ENCODE data around the gene ST6GALNAC3. TPM values are rescaled to one million over a fixed set of nuclear protein-coding genes. Genes with fewer than 3 reads are reported as not detected.

The ST6GALNAC3 gene
- total and polyA plus RNA-seq, 2 donors from 2014 or later = 8.8 to 15.8 TPM

- DNase-seq (no peak), FAIRE-seq (no peak)
- H3K27ac ChIP-seq (ENCODE audit: low read depth in 2 of 2, low read length in 2 of 2) = no peak overlapping the region
- no peak overlapping the region for H3K4me3 ChIP-seq (ENCODE audit: low read length in 3 of 3)
- intact Hi-C loops (cut with DNase I) = no loop called here
- H3K36me3 ChIP-seq (ENCODE audit: control insufficient read depth in 2 of 3, insufficient read depth in 3 of 3, low read length in 3 of 3) = no peaks in the 10 kb centered on the region
- H3K9me3 ChIP-seq (ENCODE audit: control insufficient read depth in 2 of 3, insufficient read depth in 1 of 3, low read length in 3 of 3) = no peaks in the 10 kb centered on the region
- TF ChIP-seq CTCF (IDR thresholded peaks at IDR 0.05; ENCODE audit: borderline replicate concordance, extremely low read depth, insufficient read depth) = no peak
- no peak overlapping the region for H3K9ac ChIP-seq (ENCODE audit: low read length in 3 of 3)
- no peaks in the 10 kb centered on the region for H3K27me3 ChIP-seq (ENCODE audit: control insufficient read depth, insufficient read depth, low read length)
- H3K4me1 ChIP-seq (ENCODE audit: control insufficient read depth in 2 of 3, insufficient read depth in 2 of 3, low read depth in 1 of 3, low read length in 3 of 3) = no peaks in the 10 kb centered on the region
Observed at GRCh38 chr1:76303340-76303717, 228.8 kb downstream of the ST6GALNAC3 start.

DNA sequence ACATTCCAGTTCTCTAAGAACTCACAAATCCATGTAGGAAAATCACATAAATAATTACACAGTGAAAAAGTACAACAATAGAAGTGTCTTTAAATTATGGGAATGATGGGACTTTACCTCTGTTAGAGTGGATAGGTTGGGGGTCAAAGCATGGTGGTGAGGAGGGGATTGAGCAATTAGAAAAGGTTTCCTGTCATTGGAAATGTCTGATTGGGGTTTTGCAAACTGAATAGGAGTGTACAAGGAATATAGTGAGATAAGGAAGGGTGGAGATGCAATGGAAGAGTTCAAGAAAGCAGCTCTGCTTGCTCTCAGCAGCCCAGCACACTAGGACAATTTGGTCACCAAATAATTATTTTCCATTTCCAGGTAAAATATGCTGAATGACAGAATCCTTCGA is 238.8 kb downstream of the ST6GALNAC3 start:
- Histone ChIP-seq H3K27ac (ENCODE audit: low read depth in 2 of 2, low read length in 2 of 2) (no peak overlapping the region), H3K27me3 (ENCODE audit: control insufficient read depth, insufficient read depth, low read length) (no peaks in the 10 kb centered on the region), H3K9me3 (ENCODE audit: control insufficient read depth in 2 of 3, insufficient read depth in 1 of 3, low read length in 3 of 3) (no peaks in the 10 kb centered on the region), H3K9ac (ENCODE audit: low read length in 3 of 3) (no peak overlapping the region), H3K4me1 (ENCODE audit: control insufficient read depth in 2 of 3, insufficient read depth in 2 of 3, low read depth in 1 of 3, low read length in 3 of 3) (no peaks in the 10 kb centered on the region), H3K36me3 (ENCODE audit: control insufficient read depth in 2 of 3, insufficient read depth in 3 of 3, low read length in 3 of 3) (no peaks in the 10 kb centered on the region), H3K4me3 (ENCODE audit: low read length in 3 of 3) (no peak overlapping the region)
- DNase-seq = no peak
- no peak for FAIRE-seq
- TF ChIP-seq CTCF (IDR thresholded peaks at IDR 0.05; ENCODE audit: borderline replicate concordance, extremely low read depth, insufficient read depth) = no peak
- intact Hi-C loops (cut with DNase I) = no loop called here

GRCh38 chr1:76314730-76315129 is 240.2 kb downstream of the ST6GALNAC3 start:
- no peak for TF ChIP-seq CTCF (IDR thresholded peaks at IDR 0.05; ENCODE audit: borderline replicate concordance, extremely low read depth, insufficient read depth)
- DNase-seq (no peak), FAIRE-seq (no peak)
- Histone ChIP-seq H3K9ac (ENCODE audit: low read length in 3 of 3) (no peak overlapping the region), H3K27ac (ENCODE audit: low read depth in 2 of 2, low read length in 2 of 2) (no peak overlapping the region), H3K4me3 (ENCODE audit: low read length in 3 of 3) (no peak overlapping the region), H3K36me3 (ENCODE audit: control insufficient read depth in 2 of 3, insufficient read depth in 3 of 3, low read length in 3 of 3) (no peaks in the 10 kb centered on the region), H3K9me3 (ENCODE audit: control insufficient read depth in 2 of 3, insufficient read depth in 1 of 3, low read length in 3 of 3) (no peaks in the 10 kb centered on the region), H3K4me1 (ENCODE audit: control insufficient read depth in 2 of 3, insufficient read depth in 2 of 3, low read depth in 1 of 3, low read length in 3 of 3) (no peaks in the 10 kb centered on the region), H3K27me3 (ENCODE audit: control insufficient read depth, insufficient read depth, low read length) (no peaks in the 10 kb centered on the region)
- intact Hi-C loops (cut with DNase I) = no loop called here

GRCh38 chr1:76317299-76317900 is 242.9 kb downstream of the ST6GALNAC3 start:
- no peak overlapping the region for H3K4me3 ChIP-seq (ENCODE audit: low read length in 3 of 3)
- no peak overlapping the region for H3K9ac ChIP-seq (ENCODE audit: low read length in 3 of 3)
- H3K27ac ChIP-seq (ENCODE audit: low read depth in 2 of 2, low read length in 2 of 2) = no peak overlapping the region
- H3K36me3 ChIP-seq (ENCODE audit: control insufficient read depth in 2 of 3, insufficient read depth in 3 of 3, low read length in 3 of 3) = no peaks in the 10 kb centered on the region
- FAIRE-seq (no peak), DNase-seq (peak in 1 of 5 donors; percentile 34)
- TF ChIP-seq CTCF (IDR thresholded peaks at IDR 0.05; ENCODE audit: borderline replicate concordance, extremely low read depth, insufficient read depth) = no peak
- intact Hi-C loops (cut with DNase I) = no loop called here
- H3K9me3 ChIP-seq (ENCODE audit: control insufficient read depth in 2 of 3, insufficient read depth in 1 of 3, low read length in 3 of 3) = no peaks in the 10 kb centered on the region
- H3K4me1 ChIP-seq (ENCODE audit: control insufficient read depth in 2 of 3, insufficient read depth in 2 of 3, low read depth in 1 of 3, low read length in 3 of 3) = no peaks in the 10 kb centered on the region
- H3K27me3 ChIP-seq (ENCODE audit: control insufficient read depth, insufficient read depth, low read length) = no peaks in the 10 kb centered on the region

Data from kidney (tissue), 14 donors.